ENCODE measurements around the gene KIF5C.

KIF5C gene

DNA sequence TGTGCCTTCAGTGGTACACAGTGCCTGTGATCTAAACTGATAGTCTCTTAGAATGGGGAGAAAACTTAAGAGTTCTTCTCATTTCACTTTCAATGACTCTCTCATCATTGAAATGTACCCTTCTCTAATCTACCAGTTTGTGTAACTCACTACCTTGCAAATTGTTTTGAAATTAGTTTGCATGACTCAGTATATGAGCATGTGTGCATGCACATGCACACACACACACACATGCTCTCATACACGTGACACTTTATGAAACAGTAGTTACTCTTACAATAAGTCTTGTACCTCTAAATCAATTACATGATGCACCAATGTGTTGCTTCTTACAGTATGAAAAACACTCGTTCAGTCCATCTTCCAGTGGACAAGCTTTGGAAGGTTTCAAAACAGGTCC is 174.1 kb downstream of the KIF5C start:
- TF ChIP-seq, protein P1, sequence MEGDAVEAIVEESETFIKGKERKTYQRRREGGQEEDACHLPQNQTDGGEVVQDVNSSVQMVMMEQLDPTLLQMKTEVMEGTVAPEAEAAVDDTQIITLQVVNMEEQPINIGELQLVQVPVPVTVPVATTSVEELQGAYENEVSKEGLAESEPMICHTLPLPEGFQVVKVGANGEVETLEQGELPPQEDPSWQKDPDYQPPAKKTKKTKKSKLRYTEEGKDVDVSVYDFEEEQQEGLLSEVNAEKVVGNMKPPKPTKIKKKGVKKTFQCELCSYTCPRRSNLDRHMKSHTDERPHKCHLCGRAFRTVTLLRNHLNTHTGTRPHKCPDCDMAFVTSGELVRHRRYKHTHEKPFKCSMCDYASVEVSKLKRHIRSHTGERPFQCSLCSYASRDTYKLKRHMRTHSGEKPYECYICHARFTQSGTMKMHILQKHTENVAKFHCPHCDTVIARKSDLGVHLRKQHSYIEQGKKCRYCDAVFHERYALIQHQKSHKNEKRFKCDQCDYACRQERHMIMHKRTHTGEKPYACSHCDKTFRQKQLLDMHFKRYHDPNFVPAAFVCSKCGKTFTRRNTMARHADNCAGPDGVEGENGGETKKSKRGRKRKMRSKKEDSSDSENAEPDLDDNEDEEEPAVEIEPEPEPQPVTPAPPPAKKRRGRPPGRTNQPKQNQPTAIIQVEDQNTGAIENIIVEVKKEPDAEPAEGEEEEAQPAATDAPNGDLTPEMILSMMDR (IDR thresholded peaks at IDR 0.05), result no peak
- H2AFZ ChIP-seq, result no peak overlapping the region
- no peak overlapping the region for H3K27ac ChIP-seq
- no peaks in the 10 kb centered on the region for H3K4me1 ChIP-seq
- H3K79me2 ChIP-seq, result no peaks in the 10 kb centered on the region
- H3K4me3 ChIP-seq (ENCODE audit: low read depth, low read length), result no peak overlapping the region
- H3K27me3 ChIP-seq (ENCODE audit: control insufficient read depth, insufficient read depth, low read length), result no peaks in the 10 kb centered on the region
- H3K4me2 ChIP-seq (ENCODE audit: low read length), result no peak overlapping the region
- H3K36me3 ChIP-seq (ENCODE audit: control insufficient read depth, insufficient read depth, low read length), result no peaks in the 10 kb centered on the region
- no peak overlapping the region for H3K9ac ChIP-seq
- no peaks in the 10 kb centered on the region for H3K9me3 ChIP-seq (ENCODE audit: control insufficient read depth, low read length)

DNA sequence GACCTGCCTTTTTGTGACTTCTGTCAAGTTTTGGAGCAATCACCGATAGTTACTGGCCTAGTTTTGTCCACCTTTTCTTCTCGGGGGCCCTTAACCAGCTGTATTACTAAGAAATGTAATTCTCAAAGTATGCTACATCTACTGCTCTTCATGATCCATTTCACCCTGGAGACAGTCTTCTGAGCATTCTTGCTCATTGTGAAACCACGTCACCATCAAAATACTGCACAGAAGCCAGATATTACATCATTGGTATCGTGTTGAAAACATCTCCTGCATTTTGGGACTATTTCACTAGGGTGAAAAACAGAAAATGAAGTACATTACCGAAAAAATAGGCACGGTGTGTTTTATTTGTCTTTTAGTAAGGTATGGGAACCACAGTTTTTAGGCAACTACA is 175.2 kb downstream of the KIF5C start:
- TF ChIP-seq, protein P1 (IDR thresholded peaks at IDR 0.05), result no peak
- Histone ChIP-seq H2AFZ (no peak overlapping the region), H3K79me2 (no peaks in the 10 kb centered on the region), H3K36me3 (ENCODE audit: control insufficient read depth, insufficient read depth, low read length) (no peaks in the 10 kb centered on the region), H3K4me2 (ENCODE audit: low read length) (no peak overlapping the region), H3K9me3 (ENCODE audit: control insufficient read depth, low read length) (no peaks in the 10 kb centered on the region), H3K4me1 (no peaks in the 10 kb centered on the region), H3K27ac (no peak overlapping the region), H3K27me3 (ENCODE audit: control insufficient read depth, insufficient read depth, low read length) (no peaks in the 10 kb centered on the region), H3K9ac (no peak overlapping the region), H3K4me3 (ENCODE audit: low read depth, low read length) (no peak overlapping the region)

DNA sequence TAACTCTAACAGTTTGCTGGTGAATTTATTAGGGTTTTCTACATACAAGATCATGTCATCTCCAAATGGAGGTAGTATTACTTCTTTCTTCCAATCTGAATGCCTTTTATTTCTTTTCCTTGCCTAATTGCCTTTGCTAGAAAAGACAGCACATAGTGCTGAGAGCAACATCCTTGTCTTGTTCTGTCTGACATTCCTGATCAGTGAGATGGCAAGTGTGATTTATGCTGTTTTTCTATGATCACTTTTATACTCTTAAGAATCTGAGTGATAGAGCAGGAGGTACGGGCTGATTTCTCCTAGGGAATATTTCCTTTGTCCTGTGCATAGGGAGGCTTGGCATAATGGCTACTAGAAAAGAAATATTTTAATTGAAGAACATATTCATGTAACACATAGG is 180.7 kb downstream of the KIF5C start:
- TF ChIP-seq, protein P1 (IDR thresholded peaks at IDR 0.05), result no peak
- Histone ChIP-seq H3K27ac (no peak overlapping the region), H3K36me3 (ENCODE audit: control insufficient read depth, insufficient read depth, low read length) (no peaks in the 10 kb centered on the region), H3K79me2 (no peaks in the 10 kb centered on the region), H3K9ac (no peak overlapping the region), H3K9me3 (ENCODE audit: control insufficient read depth, low read length) (no peaks in the 10 kb centered on the region), H3K4me3 (ENCODE audit: low read depth, low read length) (no peak overlapping the region), H3K4me1 (no peaks in the 10 kb centered on the region), H3K4me2 (ENCODE audit: low read length) (no peak overlapping the region), H3K27me3 (ENCODE audit: control insufficient read depth, insufficient read depth, low read length) (no peaks in the 10 kb centered on the region), H2AFZ (no peak overlapping the region)

DNA sequence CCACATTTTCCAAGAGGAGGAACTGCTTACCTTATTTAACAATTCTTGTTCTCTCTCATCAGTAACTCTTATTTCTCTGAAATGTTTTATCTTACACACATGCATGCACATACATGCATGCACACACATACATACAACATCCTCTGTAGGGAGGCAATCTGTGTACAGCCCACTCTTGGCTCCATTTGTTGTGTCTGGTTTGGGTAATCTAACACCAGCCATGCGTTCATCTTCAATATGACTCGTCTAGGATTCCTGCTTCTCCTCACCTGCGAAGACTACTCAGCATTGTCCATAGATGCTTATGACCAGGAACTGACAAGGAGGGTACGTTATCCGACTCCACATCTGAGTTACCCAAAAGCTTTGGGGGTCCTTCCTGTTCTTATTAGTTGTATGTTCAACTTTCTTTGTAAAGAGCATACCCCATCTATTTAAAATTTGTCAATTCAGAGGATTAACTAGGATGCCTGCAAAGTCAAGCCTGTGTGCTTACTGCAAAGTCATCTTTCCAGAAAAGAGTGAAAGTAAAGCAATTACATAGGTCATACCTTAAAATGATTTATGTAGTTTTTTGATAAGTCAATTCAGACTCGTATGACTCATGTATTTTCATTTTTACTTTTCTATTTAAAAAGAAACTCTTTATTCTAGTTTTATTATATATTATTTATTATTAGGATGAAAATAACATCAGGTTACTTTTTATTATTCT is 181.7 kb downstream of the KIF5C start:
- TF ChIP-seq, protein P1 (IDR thresholded peaks at IDR 0.05), result no peak
- no peak overlapping the region for H3K9ac ChIP-seq
- no peak overlapping the region for H3K27ac ChIP-seq

DNA sequence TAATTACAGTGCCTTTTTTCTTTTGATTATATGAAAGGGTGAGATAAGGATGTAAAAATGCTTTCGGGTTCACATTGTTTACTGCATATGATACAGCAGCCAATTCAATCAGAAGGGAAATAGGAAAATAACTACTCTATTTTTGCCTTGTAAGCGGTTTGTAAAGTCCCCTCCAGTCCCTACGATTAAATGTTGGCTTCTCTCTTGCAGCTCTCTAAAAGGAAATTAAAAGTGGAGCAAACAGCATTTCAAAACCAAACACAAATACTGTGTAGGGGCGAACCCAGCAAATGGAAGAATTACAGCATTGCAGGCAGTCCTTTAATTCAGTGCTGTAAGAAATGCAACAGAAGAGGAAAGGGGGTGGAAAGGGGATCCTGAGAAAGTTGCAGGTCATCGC is 182.4 kb downstream of the KIF5C start:
- H3K9ac ChIP-seq, result no peak overlapping the region

More for the DNA sequence above, 181.7 kb downstream of the KIF5C start:
- Histone ChIP-seq H3K79me2 (no peaks in the 10 kb centered on the region), H3K27me3 (ENCODE audit: control insufficient read depth, insufficient read depth, low read length) (no peaks in the 10 kb centered on the region), H2AFZ (no peak overlapping the region), H3K4me3 (ENCODE audit: low read depth, low read length) (no peak overlapping the region), H3K4me2 (ENCODE audit: low read length) (no peak overlapping the region), H3K9me3 (ENCODE audit: control insufficient read depth, low read length) (no peaks in the 10 kb centered on the region), H3K4me1 (no peaks in the 10 kb centered on the region), H3K36me3 (ENCODE audit: control insufficient read depth, insufficient read depth, low read length) (no peaks in the 10 kb centered on the region)

More for the DNA sequence above, 182.4 kb downstream of the KIF5C start:
- no peaks in the 10 kb centered on the region for H3K4me1 ChIP-seq
- no peaks in the 10 kb centered on the region for H3K36me3 ChIP-seq (ENCODE audit: control insufficient read depth, insufficient read depth, low read length)
- H2AFZ ChIP-seq, result no peak overlapping the region
- TF ChIP-seq, protein P1 (IDR thresholded peaks at IDR 0.05), result no peak
- H3K27ac ChIP-seq, result no peak overlapping the region
- no peaks in the 10 kb centered on the region for H3K79me2 ChIP-seq
- no peak overlapping the region for H3K4me3 ChIP-seq (ENCODE audit: low read depth, low read length)
- no peak overlapping the region for H3K4me2 ChIP-seq (ENCODE audit: low read length)
- no peaks in the 10 kb centered on the region for H3K27me3 ChIP-seq (ENCODE audit: control insufficient read depth, insufficient read depth, low read length)
- no peaks in the 10 kb centered on the region for H3K9me3 ChIP-seq (ENCODE audit: control insufficient read depth, low read length)
